Smooth muscle cell (in vitro differentiated cells): Measurements from ENCODE around the gene AOPEP. TPM values are rescaled to one million over a fixed set of nuclear protein-coding genes. Genes with fewer than 3 reads are reported as not detected.
A peak's percentile ranks its signal among the peaks of the same experiment; 100 is the strongest.

Source experiments
- DNase-seq: peaks from one replicate; lab custom pipeline; 2025; ENCODE audit not compliant: unreplicated experiment; lab: John Stamatoyannopoulos, UW
- H2AFZ ChIP-seq: fragments of 200-600 bp; sonication (generic); 2 replicates; pipeline ENCODE4 v1.6.0; 2016; ENCODE audit warnings: antibody characterized with exemption, low read depth, mild to moderate bottlenecking
- H3F3A ChIP-seq: fragments of 200-600 bp; sonication (generic); 2 replicates; pipeline ENCODE4 v1.6.0; 2017; ENCODE audit warnings: antibody characterized with exemption, low read depth
- H3K27ac ChIP-seq: fragments of 200-600 bp; sonication (generic); 2 replicates; pipeline ENCODE4 v1.5.1; 2016; ENCODE audit warnings: low read depth, mild to moderate bottlenecking
- H3K27me3 ChIP-seq: fragments of 200-600 bp; sonication (generic); 2 replicates; pipeline ENCODE4 v1.6.1; 2016; ENCODE audit warnings: low read depth, mild to moderate bottlenecking
- H3K36me3 ChIP-seq: fragments of 200-600 bp; sonication (generic); 2 replicates; pipeline ENCODE4 v1.5.1; 2016; ENCODE audit warnings: low read depth
- H3K4me1 ChIP-seq: fragments of 200-600 bp; sonication (generic); 2 replicates; pipeline ENCODE4 v1.5.1; 2016; ENCODE audit warnings: low read depth
- H3K4me2 ChIP-seq: fragments of 200-600 bp; sonication (generic); 2 replicates; pipeline ENCODE4 v1.6.0; 2016; ENCODE audit warnings: mild to moderate bottlenecking
- H3K4me3 ChIP-seq: fragments of 200-600 bp; sonication (generic); 2 replicates; pipeline ENCODE4 v1.5.1; 2016; ENCODE audit warnings: mild to moderate bottlenecking
- H3K79me2 ChIP-seq: fragments of 200-600 bp; sonication (generic); 2 replicates; pipeline ENCODE4 v1.6.0; 2016; ENCODE audit warnings: low read depth, mild to moderate bottlenecking
- H3K9ac ChIP-seq: fragments of 200-600 bp; sonication (generic); 2 replicates; pipeline ENCODE4 v1.6.0; 2016; ENCODE audit warnings: low read depth
- H3K9me3 ChIP-seq: fragments of 200-600 bp; sonication (generic); replicated peaks from 2 replicates; pipeline ENCODE4 v1.5.1; 2016; ENCODE audit warnings: low read depth
- H4K20me1 ChIP-seq: fragments of 200-600 bp; sonication (generic); 2 replicates; pipeline ENCODE4 v1.6.0; 2016; ENCODE audit warnings: low read depth
- WGBS: methylation state at CpG from one replicate; pipeline ENCODE4 v1.1.7; 2016; ENCODE audit warnings: low lambda C conversion rate; 5-methylcytosine and 5-hydroxymethylcytosine counted together
- polyA plus RNA-seq: library from polyadenylated mRNA; unstranded; fragments of >200 nt; fragmentation: Nextera tagmentation; extraction: Ambion mirVana; gene quantifications from 2 replicates; pipeline ENCODE4 v1.2.1, GENCODE V29; 2016
- total RNA-seq: library from RNA; depleted of rRNA; stranded (reverse); fragments of >200 nt; gene quantifications from 2 replicates; pipeline ENCODE4 v1.2.3, GENCODE V29; 2014
- TF ChIP-seq, protein P1 (sequence below): fragments of 200-600 bp; sonication (generic); IDR thresholded peaks from 2 replicates; pipeline ENCODE4 v1.5.1; 2017; ENCODE audit warnings: borderline replicate concordance, mild to moderate bottlenecking, antibody characterized with exemption; ENCODE audit not compliant: insufficient read depth, poor library complexity, severe bottlenecking

AOPEP gene, protein sequence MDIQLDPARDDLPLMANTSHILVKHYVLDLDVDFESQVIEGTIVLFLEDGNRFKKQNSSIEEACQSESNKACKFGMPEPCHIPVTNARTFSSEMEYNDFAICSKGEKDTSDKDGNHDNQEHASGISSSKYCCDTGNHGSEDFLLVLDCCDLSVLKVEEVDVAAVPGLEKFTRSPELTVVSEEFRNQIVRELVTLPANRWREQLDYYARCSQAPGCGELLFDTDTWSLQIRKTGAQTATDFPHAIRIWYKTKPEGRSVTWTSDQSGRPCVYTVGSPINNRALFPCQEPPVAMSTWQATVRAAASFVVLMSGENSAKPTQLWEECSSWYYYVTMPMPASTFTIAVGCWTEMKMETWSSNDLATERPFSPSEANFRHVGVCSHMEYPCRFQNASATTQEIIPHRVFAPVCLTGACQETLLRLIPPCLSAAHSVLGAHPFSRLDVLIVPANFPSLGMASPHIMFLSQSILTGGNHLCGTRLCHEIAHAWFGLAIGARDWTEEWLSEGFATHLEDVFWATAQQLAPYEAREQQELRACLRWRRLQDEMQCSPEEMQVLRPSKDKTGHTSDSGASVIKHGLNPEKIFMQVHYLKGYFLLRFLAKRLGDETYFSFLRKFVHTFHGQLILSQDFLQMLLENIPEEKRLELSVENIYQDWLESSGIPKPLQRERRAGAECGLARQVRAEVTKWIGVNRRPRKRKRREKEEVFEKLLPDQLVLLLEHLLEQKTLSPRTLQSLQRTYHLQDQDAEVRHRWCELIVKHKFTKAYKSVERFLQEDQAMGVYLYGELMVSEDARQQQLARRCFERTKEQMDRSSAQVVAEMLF
- 70.4 and 94.9 TPM in 2 replicates for total RNA-seq
- 52.7 and 63.1 TPM in 2 replicates for polyA plus RNA-seq

DNA sequence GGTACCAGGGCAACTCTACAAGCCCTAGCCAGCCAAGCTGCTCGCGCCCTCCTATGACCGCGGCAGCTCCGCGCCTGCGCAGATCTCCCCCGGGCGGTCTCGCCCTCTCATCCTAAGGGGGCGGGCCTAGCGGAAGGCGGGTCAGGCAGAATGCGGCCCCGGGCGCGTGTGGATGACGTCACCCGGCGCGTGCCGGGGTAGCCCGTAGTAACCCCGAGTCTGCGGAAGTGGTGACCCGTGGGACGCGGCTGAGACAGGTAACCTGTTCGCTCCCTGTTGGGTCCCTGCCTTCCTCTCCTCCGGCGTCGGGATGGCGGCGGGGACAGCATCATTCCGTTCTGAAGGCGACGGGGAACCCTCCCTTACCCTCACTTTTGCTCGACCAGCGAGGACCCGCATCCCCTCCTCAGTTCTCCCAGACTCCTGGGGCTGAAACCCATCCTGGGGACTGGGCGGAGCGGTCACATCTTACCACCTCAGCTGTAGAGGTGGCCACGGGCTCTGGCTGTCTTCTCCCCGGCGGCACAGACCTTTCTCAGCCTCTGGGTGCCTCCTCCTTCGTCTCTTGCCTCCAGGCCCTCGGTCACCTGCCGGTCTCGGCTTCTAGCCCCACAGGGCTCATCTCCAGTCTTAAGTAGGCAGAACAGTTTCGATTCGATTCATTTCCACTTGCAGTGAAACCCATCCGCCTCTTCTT, at the start of gene AOPEP:
TSS of gene AOPEP (plus strand) at position 205 of the 697 bp plus-strand sequence. CDS start 33,085 bp downstream, outside the sequence.
- peak; percentile 87 for DNase-seq
- Histone ChIP-seq H3K27me3 (no peaks in the 10 kb centered on the region), H3K79me2 (peaks cover 25% of the 10 kb centered on the region), H3K9me3 (no peaks in the 10 kb centered on the region), H3F3A (peaks cover 5% of the 10 kb centered on the region), H2AFZ (peak within 1 kb of the TSS; percentile 92), H3K4me3 (peak within 1 kb of the TSS; percentile 95), H3K4me2 (peak within 1 kb of the TSS; percentile 96), H3K9ac (peak within 1 kb of the TSS; percentile 93), H3K4me1 (no peaks in the 10 kb centered on the region), H4K20me1 (no peaks in the 10 kb centered on the region), H3K27ac (peak within 1 kb of the TSS; percentile 84), H3K36me3 (no peaks in the 10 kb centered on the region)
- WGBS: under 1% methylated on average over 51 of the region's 52 CpGs
- TF ChIP-seq, protein P1, sequence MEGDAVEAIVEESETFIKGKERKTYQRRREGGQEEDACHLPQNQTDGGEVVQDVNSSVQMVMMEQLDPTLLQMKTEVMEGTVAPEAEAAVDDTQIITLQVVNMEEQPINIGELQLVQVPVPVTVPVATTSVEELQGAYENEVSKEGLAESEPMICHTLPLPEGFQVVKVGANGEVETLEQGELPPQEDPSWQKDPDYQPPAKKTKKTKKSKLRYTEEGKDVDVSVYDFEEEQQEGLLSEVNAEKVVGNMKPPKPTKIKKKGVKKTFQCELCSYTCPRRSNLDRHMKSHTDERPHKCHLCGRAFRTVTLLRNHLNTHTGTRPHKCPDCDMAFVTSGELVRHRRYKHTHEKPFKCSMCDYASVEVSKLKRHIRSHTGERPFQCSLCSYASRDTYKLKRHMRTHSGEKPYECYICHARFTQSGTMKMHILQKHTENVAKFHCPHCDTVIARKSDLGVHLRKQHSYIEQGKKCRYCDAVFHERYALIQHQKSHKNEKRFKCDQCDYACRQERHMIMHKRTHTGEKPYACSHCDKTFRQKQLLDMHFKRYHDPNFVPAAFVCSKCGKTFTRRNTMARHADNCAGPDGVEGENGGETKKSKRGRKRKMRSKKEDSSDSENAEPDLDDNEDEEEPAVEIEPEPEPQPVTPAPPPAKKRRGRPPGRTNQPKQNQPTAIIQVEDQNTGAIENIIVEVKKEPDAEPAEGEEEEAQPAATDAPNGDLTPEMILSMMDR: no peak

DNA sequence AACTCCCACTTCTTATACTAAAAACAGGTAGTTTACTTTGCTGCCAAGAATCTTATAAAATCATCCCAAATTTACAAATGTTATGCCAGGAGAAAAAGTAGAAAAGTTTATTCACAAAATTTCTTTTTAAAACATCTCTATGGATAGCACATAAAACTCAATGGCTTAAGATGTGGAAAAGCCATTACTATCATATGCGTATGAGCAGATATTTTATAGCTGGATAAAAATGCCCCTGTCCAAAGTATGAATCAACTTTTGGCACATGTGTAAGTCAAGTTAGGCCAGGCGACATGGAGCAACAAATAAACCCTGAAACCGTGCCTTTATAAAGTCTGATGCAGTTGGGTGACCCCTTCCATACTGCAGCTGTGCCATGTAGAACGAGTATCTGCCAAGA, 48.6 kb upstream of the AOPEP start:
- no peak overlapping the region for H3K4me2 ChIP-seq

DNA sequence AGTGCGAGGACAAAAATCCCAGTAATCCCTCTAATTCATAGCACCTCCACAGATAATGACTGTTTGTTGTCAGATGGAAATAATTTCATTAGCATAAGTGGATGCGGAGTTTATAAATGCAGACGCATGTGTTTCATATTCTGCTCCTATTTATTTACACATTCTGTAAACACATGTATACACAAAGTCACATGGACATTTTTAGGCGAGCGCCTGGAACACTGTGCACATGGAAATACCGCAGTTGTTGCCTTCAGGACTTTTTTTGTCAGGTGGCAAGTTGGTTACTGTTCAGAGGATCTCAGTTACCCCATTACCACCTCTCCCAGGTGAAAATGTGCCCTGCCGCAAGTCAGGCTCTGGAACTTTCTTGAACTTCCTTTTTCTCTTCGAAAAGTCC, 46.9 kb upstream of the AOPEP start:
- Histone ChIP-seq H3K9ac (no peak overlapping the region), H3K4me1 (no peaks in the 10 kb centered on the region), H4K20me1 (no peaks in the 10 kb centered on the region), H3K9me3 (no peaks in the 10 kb centered on the region), H3K4me3 (no peak overlapping the region), H3K27me3 (no peaks in the 10 kb centered on the region), H3K27ac (no peak overlapping the region), H2AFZ (no peak overlapping the region), H3K4me2 (peak overlapping the region; percentile 9), H3K79me2 (no peaks in the 10 kb centered on the region), H3F3A (peaks cover 3% of the 10 kb centered on the region), H3K36me3 (no peaks in the 10 kb centered on the region)
- TF ChIP-seq, protein P1: no peak
- WGBS: 69% methylated on average over 8 of the region's 8 CpGs
- no peak for DNase-seq

More for the DNA sequence above, 48.6 kb upstream of the AOPEP start:
- Histone ChIP-seq H4K20me1 (no peaks in the 10 kb centered on the region), H3K36me3 (no peaks in the 10 kb centered on the region), H3K4me3 (no peak overlapping the region), H3F3A (peaks cover 12% of the 10 kb centered on the region), H2AFZ (no peak overlapping the region), H3K79me2 (no peaks in the 10 kb centered on the region), H3K4me1 (peaks cover 8% of the 10 kb centered on the region), H3K27me3 (no peaks in the 10 kb centered on the region), H3K27ac (no peak overlapping the region), H3K9ac (no peak overlapping the region), H3K9me3 (no peaks in the 10 kb centered on the region)
- no peak for DNase-seq
- TF ChIP-seq, protein P1: no peak
- WGBS: 97% methylated on average over 4 of the region's 4 CpGs
